Left renal pelvis (tissue), 4 donors: ENCODE data around the gene MORN5. TPM values are rescaled to one million over a fixed set of nuclear protein-coding genes. Genes with fewer than 3 reads are reported as not detected.

Experiments used
- DNase-seq, 4 donors: peaks; one replicate each; pipeline ENCODE4 v3.0.0-alpha.2; 2013; ENCODE audit warnings: low read depth in 4 of 4, low spot score in 3 of 4
- polyA plus RNA-seq, 4 donors: library from polyadenylated mRNA; unstranded; fragments of 120-200 nt; gene quantifications; one replicate each; pipeline ENCODE4 v1.2.1, GENCODE V29; 2013; ENCODE audit not compliant: insufficient read length in 4 of 4

MORN5 gene
- polyA plus RNA-seq, 4 donors: 1.6 to 2.6 (median 2.3) TPM; not detected in 1

- DNase-seq: no peak
Observed at GRCh38 chr9:122124048-122124447, 35.7 kb upstream of the MORN5 start.

DNA sequence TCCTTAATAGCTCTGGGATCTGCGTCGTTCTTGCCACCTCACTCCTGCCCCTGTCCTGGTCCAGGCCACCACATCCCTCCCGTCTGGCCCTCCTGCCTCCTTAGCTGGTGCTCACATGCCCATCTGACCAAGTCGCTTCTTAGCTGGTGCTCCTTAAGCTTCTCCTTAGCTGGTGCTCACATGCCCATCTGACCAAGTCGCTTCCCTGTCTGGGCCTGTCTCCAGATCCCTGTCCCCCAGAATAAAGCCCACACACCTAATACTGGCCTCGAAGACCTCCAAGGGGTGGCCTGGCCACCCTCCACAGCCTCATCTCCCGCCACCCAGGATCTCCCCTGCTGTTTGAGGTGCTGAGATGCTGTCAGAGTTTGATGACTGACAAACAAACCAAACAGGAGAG is 35.2 kb upstream of the MORN5 start:
- DNase-seq: no peak

DNA sequence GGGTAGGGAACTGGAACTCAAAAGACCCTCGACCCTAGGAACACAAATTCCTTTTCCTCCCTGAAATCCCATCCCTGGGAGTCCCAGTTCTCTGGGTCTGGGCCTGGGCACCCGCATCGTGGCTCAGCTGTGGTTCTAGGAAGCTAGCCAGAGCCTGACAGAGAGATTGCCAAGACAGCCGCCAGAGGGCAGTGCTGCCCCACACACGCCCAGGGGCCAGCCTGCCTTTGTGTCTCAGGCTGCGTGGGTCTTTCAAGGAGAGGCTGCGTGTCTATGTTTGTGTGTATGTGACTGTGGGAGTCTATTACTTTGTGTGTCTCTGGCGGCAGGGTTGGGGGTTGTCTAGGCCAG is 34.6 kb upstream of the MORN5 start:
- peak in 3 of 4 donors; percentile 39 to 44 (median 43) for DNase-seq

DNA sequence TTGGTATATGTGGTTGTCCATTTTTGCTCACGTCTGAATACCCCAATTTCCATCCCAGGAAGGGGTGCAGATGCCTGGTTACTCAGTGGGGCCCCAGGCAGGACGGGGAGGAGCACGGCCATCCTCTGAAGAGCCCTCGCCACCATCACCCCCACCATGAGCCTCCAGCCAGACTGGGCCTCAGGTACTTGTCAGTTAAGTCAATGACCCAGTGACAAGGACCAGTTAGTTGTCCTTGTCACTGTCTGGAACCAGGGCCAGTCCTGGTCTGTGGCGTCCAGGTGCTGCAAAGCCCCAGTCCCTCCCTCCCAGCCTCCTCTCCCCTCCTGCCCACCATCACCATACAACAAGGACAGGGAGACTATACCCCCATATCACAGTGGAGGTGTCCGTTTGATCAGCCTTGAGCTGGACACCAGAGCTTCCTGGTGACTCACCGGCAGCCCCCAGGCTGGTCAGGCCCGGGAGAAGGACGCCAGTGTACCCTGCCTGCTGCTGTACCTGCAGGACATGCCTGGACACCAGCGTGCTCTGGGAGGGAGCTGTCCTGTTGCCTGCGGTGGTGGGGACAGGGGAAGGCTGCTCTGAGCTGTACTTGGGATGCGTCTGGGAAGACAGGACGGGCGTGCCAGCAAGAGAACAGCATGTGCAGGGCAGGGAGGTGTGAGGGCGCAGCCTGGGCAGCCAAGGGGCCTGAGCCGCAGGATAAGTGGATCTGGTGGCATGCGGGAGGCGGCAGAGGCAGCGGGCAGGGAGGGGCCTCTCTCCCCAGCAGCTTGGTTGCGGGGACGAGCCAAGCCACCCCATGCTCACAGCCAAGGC is 34.0 kb upstream of the MORN5 start:
- DNase-seq: no peak

DNA sequence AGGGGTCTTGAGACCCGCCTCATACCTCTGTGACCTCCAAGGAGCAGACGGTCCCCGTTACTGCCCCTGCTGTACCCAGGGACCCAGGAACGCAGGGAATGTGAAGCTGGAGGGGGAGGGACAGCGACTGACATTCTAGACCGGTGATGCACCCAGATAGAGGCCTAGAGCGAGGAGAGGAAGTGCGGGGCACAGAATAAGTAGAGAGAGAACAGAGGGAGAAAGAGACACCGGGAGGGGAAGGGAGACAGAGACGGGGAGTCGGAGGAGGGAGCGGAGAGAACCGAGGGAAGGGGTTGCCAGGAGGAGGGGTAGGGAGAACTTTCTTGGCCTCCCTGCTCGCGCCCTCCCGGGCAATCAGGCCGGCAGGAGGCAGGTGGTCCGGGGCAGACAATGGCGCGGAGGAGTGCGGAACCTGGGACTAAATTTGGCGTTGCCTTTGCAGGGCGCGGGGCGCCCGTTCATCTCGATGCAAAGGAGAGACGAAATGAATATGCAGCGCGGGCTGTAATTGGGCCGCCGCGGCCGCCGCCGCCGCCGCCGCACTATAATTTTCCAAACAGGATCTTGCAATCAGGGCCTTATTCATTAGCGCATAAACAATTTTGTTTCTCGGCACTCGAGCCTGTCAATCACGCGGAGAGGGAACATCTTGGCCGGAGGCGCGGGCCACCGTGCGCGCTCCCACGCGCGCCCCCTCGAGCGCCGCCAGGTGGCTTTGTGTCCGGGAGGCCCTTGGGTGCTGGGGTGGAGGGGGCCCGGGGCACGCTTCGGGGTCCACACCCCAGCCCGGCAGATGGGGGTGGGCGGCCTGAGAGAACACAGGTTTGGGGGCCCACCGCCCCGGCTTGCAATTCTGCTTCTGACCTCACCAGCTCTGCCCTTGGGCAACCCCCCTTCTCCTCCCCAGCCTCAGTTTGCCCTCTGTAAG is 33.1 kb upstream of the MORN5 start:
- no peak for DNase-seq

DNA sequence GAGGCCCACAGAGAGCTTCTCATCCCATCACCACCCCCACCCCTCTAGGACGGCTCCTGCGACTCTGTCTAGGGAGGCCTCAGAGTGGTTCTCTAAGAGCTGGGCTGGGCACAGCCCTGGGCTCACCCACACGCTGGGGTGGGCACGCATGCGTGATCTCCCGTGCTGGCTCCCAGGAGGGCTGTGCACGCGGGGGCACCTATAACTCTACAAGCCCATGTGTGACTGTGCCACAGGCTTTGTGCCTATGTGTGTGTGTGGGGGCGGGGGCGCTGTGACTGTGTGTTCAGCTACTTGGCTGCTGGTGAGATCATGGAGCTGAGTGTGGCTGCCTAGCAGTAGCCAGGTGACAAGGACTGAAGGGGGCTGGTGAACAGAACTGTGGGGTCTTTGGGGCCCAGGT is 32.3 kb upstream of the MORN5 start:
- no peak for DNase-seq

- DNase-seq: no peak
Observed at GRCh38 chr9:122128007-122128968, 31.4 kb upstream of the MORN5 start.

GRCh38 chr9:122128969-122129343 is 30.8 kb upstream of the MORN5 start:
- DNase-seq: no peak

- DNase-seq: no peak
Observed at GRCh38 chr9:122129969-122130368, 29.7 kb upstream of the MORN5 start.

- DNase-seq: no peak
Observed at GRCh38 chr9:122130837-122131236, 28.9 kb upstream of the MORN5 start.

GRCh38 chr9:122131401-122132001 is 28.2 kb upstream of the MORN5 start:
- DNase-seq: peak in 1 of 4 donors; percentile 30

DNA sequence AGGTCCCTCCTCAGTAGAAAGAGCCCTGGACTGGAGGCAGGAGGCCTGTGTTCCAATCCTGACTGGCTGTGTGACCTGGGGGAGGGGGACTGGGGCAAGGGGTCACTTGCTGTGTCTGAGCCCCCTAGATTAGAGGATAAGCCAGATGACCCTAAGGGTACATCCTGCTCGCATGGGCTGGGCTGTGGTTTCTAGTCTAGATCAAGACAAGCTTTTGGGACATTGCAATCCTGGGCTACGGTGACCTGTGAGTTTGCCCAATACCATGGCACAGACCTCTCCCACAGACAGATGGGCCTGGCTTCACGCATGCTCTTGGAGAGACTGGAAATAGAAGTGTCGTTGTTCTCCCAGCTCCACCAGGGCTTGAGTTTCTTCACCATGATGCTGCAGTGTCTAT is 27.2 kb upstream of the MORN5 start:
- no peak for DNase-seq

GRCh38 chr9:122133263-122133983 is 26.3 kb upstream of the MORN5 start:
- DNase-seq: no peak

- DNase-seq: no peak
Observed at GRCh38 chr9:122133984-122134535, 25.6 kb upstream of the MORN5 start.

GRCh38 chr9:122134822-122135528 is 24.7 kb upstream of the MORN5 start:
- DNase-seq: no peak

GRCh38 chr9:122135529-122135859 is 24.2 kb upstream of the MORN5 start:
- no peak for DNase-seq

- DNase-seq: no peak
Observed at GRCh38 chr9:122138560-122139268, 21.0 kb upstream of the MORN5 start.
